Lower leg skin (tissue), 4 donors: Measurements from ENCODE around the gene UAP1. TPM values are rescaled to one million over a fixed set of nuclear protein-coding genes. Genes with fewer than 3 reads are reported as not detected.
"Not testable (repeated sequence)": the region's sequence is repeated elsewhere in the genome, so short reads cannot be mapped to it uniquely, and the experiment has no call there.

Source experiments
- DNase-seq, 2 donors: peaks; one replicate each; pipeline ENCODE4 v3.0.0-alpha.2; 2019; ENCODE audit warnings: low spot score in 2 of 2
- H3K4me3 ChIP-seq: fragments of 200-600 bp; sonication (generic); 2 replicates; pipeline ENCODE4 v1.5.1; 2017; ENCODE audit warnings: mild to moderate bottlenecking, low read depth; ENCODE audit not compliant: poor library complexity, severe bottlenecking
- POLR2A ChIP-seq, 2 donors: fragments of 450-650 bp; IDR thresholded peaks; one replicate each; pipeline ENCODE4 v1.6.1; 2016 to 2017; ENCODE audit warnings: antibody characterized with exemption in 2 of 2, mild to moderate bottlenecking in 1 of 2, moderate library complexity in 1 of 2
- WGBS, 2 donors: methylation state at CpG; one replicate each; pipeline ENCODE4 v1.1.5; 2018; 5-methylcytosine and 5-hydroxymethylcytosine counted together
- intact Hi-C: fragments of 100-400 bp; cut with DNase I; formaldehyde crosslinking; loops from one replicate; pipeline ENCODE4 v1.15.0; 2023; ENCODE audit warnings: low total_unique reads
- total RNA-seq, 4 donors: library from RNA; depleted of rRNA; stranded (reverse); fragments of >200 nt; gene quantifications; one replicate each; pipeline ENCODE4 v1.1.0, GENCODE V29; 2016
- TF ChIP-seq, protein P1 (sequence below), 3 donors: fragments of 450-650 bp; IDR thresholded peaks; one replicate each; pipeline ENCODE4 v1.5.1; 2016; ENCODE audit warnings: antibody characterized with exemption in 3 of 3, mild to moderate bottlenecking in 3 of 3, moderate library complexity in 2 of 3

Gene UAP1
- total RNA-seq, 4 donors from 2014 or later = 29.6 to 40.0 (median 31.3) TPM

DNA sequence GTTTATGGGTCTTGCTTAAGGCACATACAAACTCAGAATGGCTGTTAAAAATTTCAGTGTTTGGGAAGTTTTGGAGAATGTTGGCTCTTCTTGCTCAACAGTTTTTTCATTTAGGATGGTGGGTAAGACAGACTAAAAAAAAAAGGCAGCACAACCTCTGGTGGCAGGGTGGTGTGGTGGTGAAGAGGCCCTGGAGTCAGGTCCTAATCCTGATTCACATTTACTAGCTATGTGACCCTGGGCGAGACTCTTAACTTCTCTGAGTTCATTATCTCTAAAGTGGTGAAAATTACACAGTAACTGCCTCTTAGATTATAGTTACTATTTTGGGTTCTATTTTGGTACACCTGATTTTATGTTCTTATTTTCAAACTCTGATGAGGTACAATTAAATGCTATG is 11.6 kb downstream of the UAP1 start:
- no peak for DNase-seq
- H3K4me3 ChIP-seq = no peak overlapping the region
- no peak for TF ChIP-seq POLR2A (IDR thresholded peaks at IDR 0.05)
- TF ChIP-seq, protein P1, sequence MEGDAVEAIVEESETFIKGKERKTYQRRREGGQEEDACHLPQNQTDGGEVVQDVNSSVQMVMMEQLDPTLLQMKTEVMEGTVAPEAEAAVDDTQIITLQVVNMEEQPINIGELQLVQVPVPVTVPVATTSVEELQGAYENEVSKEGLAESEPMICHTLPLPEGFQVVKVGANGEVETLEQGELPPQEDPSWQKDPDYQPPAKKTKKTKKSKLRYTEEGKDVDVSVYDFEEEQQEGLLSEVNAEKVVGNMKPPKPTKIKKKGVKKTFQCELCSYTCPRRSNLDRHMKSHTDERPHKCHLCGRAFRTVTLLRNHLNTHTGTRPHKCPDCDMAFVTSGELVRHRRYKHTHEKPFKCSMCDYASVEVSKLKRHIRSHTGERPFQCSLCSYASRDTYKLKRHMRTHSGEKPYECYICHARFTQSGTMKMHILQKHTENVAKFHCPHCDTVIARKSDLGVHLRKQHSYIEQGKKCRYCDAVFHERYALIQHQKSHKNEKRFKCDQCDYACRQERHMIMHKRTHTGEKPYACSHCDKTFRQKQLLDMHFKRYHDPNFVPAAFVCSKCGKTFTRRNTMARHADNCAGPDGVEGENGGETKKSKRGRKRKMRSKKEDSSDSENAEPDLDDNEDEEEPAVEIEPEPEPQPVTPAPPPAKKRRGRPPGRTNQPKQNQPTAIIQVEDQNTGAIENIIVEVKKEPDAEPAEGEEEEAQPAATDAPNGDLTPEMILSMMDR (IDR thresholded peaks at IDR 0.05) = no peak
- intact Hi-C loops = no loop called here
- WGBS, 2 donors = 94 to 100% methylated on average over 1 of the region's 1 CpG

DNA sequence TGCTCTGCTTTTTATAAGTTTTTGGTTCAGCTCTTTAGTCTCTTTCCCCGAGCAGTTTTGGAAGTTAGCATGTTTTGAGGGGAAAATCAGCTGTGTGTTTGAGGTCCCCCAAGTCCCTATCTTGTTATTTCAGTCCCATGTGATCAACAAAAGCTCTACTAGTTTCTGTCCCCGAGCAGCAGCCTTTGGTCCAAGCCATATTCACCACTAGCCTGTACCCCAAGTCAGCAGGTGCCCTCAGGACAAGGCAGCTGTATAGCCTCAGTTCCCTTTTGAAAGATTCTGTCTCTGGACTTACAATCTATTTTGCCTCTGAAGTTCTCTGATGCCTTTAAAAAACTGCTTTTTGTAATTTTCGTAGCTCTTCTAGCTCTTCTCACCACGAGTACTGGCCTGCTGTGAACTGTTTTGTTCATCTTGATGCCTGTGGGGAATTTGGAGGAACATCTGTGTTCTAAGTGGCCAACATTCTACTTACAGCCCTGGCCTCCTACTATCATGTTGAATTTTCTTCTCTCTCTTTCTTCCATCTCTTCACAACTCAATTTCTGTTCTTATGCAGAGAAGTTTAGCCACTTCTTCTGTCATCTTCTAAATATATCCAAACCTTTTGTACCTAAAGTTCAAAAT is 16.7 kb downstream of the UAP1 start:
- WGBS, 2 donors = 61 to 68% methylated on average over 4 of the region's 4 CpGs
- TF ChIP-seq, protein P1 (IDR thresholded peaks at IDR 0.05) = no peak
- TF ChIP-seq POLR2A (IDR thresholded peaks at IDR 0.05) = no peak
- no peak for DNase-seq
- intact Hi-C loops = no loop called here
- no peak overlapping the region for H3K4me3 ChIP-seq

GRCh38 chr1:162578936-162579335 is 17.4 kb downstream of the UAP1 start:
- WGBS, 2 donors = 93 to 95% methylated on average over 1 of the region's 1 CpG
- DNase-seq = no peak
- intact Hi-C loops = no loop called here
- TF ChIP-seq, protein P1 (IDR thresholded peaks at IDR 0.05) = no peak
- TF ChIP-seq POLR2A (IDR thresholded peaks at IDR 0.05) = no peak
- H3K4me3 ChIP-seq = no peak overlapping the region

DNA sequence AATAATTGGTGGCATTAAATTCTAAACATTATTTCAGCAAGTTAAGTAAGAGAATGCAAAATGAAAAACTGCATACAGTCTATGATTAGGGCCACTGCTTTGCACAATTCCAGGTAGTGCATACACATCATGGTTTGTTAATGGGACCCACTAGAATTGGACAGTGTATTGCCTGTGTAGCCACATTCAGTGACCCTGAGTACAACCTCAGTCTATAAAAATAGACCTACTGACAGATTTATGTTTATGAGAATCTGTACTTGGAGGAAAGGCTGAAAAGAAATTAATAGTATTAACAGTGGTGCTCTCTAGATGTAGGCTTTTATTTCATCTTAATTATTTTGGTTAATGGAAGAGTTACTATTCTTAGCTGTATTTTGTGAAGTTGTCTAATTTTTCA is 18.8 kb downstream of the UAP1 start:
- TF ChIP-seq, protein P1 (IDR thresholded peaks at IDR 0.05) = no peak
- TF ChIP-seq POLR2A (IDR thresholded peaks at IDR 0.05) = no peak
- no peak overlapping the region for H3K4me3 ChIP-seq
- no peak for DNase-seq
- intact Hi-C loops = no loop called here

GRCh38 chr1:162582901-162583300 is 21.4 kb downstream of the UAP1 start:
- DNase-seq, intact Hi-C loops, H3K4me3 ChIP-seq: not testable (repeated sequence)
- WGBS, 2 donors = 77 to 87% methylated on average over 6 of the region's 6 CpGs

DNA sequence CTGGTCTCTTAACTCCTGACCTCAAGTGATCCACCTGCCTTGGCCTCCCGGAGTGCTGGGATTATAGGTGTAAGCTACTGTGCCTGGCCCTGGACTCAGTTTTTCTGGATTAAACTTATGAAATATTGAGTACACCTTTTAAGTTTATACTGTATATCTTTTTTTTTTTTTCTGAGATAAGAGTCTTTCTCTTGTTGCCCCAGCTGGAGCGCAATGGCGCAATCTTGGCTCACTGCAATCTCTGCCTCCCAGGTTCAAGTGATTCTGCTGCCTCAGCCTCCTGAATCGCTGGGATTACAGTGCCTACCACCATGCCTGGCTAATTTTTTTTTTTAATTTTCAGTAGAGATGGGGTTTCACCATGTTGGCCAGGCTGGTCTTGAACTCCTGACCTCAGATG is 23.6 kb downstream of the UAP1 start:
- intact Hi-C loops, H3K4me3 ChIP-seq, DNase-seq: not testable (repeated sequence)
- WGBS, 2 donors = 95 to 98% methylated on average over 4 of the region's 4 CpGs

- DNase-seq = no peak
- TF ChIP-seq POLR2A (IDR thresholded peaks at IDR 0.05) = no peak
- TF ChIP-seq, protein P1 (IDR thresholded peaks at IDR 0.05) = no peak
- intact Hi-C loops = no loop called here
Observed at GRCh38 chr1:162587347-162587746, 25.8 kb downstream of the UAP1 start.

More at GRCh38 chr1:162587347-162587746, 25.8 kb downstream of the UAP1 start:
- WGBS, 2 donors = 42 to 43% methylated on average over 6 of the region's 6 CpGs
- H3K4me3 ChIP-seq = no peak overlapping the region
